ENCODE data around the gene PRSS22. TPM values are rescaled to one million over a fixed set of nuclear protein-coding genes. Genes with fewer than 3 reads are reported as not detected.

The PRSS22 gene
- total RNA-seq, 4 donors from 2014 or later = not detected

- no peak for DNase-seq (ENCODE audit: extremely low spot score)
- Histone ChIP-seq H3K27ac (replicated peaks in 1 of 4) (no peak overlapping the region), H3K4me1 (peaks cover 0 to 9% (median 6%) of the 10 kb centered on the region in 4 donors), H3K36me3 (peaks cover 7 to 58% (median 41%) of the 10 kb centered on the region in 4 donors), H3K27me3 (no peaks in the 10 kb centered on the region), H3K4me3 (no peak overlapping the region), H3K9me3 (no peaks in the 10 kb centered on the region)
- intact Hi-C loops (cut with DNase I) = no loop called here
- WGBS = 81% methylated on average over 3 of the region's 4 CpGs
- TF ChIP-seq EP300 (IDR thresholded peaks at IDR 0.05) = no peak
- TF ChIP-seq POLR2A (IDR thresholded peaks at IDR 0.05; ENCODE audit: low read depth) = no peak
- TF ChIP-seq POLR2AphosphoS5 (IDR thresholded peaks at IDR 0.05) = no peak
- no peak for TF ChIP-seq CTCF (IDR thresholded peaks at IDR 0.05)
Measured at GRCh38 chr16:2895813-2896212, 37.8 kb upstream of the PRSS22 start.

DNA sequence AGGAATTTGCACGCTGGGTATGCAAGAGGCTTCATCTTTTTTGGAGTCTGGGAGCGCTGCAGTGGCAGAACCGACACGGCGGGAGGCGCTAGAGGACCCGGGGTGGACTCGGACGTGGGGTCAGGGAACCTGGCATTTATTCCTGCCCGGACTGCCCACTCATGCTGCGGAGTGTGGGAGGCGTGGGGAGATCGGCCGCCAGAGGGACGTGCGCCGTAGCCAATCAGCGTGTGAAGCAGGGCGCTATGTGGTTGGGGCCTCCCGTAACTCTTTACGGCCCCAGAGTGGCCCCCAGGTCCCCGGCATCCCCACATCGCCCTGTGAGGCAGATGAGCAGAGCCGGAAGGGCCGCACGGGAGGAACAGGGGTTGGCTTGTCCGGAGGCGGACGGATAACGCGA lies 36.3 kb upstream of the PRSS22 start:
- H3K4me3 ChIP-seq = no peak overlapping the region
- H3K27ac ChIP-seq (replicated peaks in 1 of 4) = no peak overlapping the region
- H3K4me1 ChIP-seq = peaks cover 0 to 16% (median 10%) of the 10 kb centered on the region in 4 donors
- DNase-seq (ENCODE audit: extremely low spot score) = no peak
- no peaks in the 10 kb centered on the region for H3K9me3 ChIP-seq
- peaks cover 7 to 44% (median 30%) of the 10 kb centered on the region in 4 donors for H3K36me3 ChIP-seq
- TF ChIP-seq EP300 (IDR thresholded peaks at IDR 0.05) (no peak), POLR2A (IDR thresholded peaks at IDR 0.05; ENCODE audit: low read depth) (no peak), CTCF (IDR thresholded peaks at IDR 0.05) (no peak), POLR2AphosphoS5 (IDR thresholded peaks at IDR 0.05) (no peak)
- 91% methylated on average over 31 of the region's 31 CpGs for WGBS
- no peaks in the 10 kb centered on the region for H3K27me3 ChIP-seq
- intact Hi-C loops (cut with DNase I) = no loop called here

- Histone ChIP-seq H3K4me1 (peaks cover 8 to 20% (median 17%) of the 10 kb centered on the region in 4 donors), H3K27me3 (no peaks in the 10 kb centered on the region), H3K27ac (replicated peaks in 1 of 4) (peak overlapping the region; percentile 94 to 99 (median 98)), H3K4me3 (peak overlapping the region; percentile 75 to 98 (median 92)), H3K9me3 (no peaks in the 10 kb centered on the region), H3K36me3 (peaks cover 0 to 9% (median 0%) of the 10 kb centered on the region in 4 donors)
- DNase-seq (ENCODE audit: extremely low spot score) = no peak
- no peak for TF ChIP-seq POLR2A (IDR thresholded peaks at IDR 0.05; ENCODE audit: low read depth)
- TF ChIP-seq POLR2AphosphoS5 (IDR thresholded peaks at IDR 0.05) = no peak
- no peak for TF ChIP-seq CTCF (IDR thresholded peaks at IDR 0.05)
- TF ChIP-seq EP300 (IDR thresholded peaks at IDR 0.05) = no peak
- WGBS = 73% methylated on average over 18 of the region's 18 CpGs
- intact Hi-C loops (cut with DNase I) = no loop called here
Measured at GRCh38 chr16:2884041-2884451, 26.1 kb upstream of the PRSS22 start.

DNA sequence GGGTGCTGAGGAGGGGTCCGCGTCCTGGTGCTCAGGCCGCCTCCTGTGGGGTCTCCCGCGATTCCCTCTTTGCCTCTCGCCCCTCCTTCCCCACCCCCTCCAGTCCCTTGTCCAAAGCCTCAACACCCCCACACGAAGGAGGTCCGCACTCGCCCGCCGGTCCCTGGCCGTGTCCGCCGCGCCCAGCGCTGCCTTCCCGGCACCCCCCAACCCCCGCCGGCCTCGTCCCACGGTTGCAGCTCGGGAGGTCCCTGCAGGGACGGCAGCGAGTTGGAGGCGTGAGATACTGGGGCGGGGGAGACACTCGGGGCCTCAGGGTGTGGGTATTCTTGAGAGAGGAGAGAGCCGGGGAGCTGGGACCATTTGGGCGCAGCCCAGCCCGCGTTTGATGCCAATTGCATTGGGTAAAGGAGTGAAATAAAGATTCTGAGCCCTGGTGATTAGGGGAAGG lies 25.5 kb upstream of the PRSS22 start:
- Histone ChIP-seq H3K27me3 (no peaks in the 10 kb centered on the region), H3K4me3 (peak overlapping the region; percentile 75 to 98 (median 92)), H3K36me3 (peaks cover 0 to 7% (median 0%) of the 10 kb centered on the region in 4 donors), H3K4me1 (peaks cover 8 to 20% (median 17%) of the 10 kb centered on the region in 4 donors), H3K9me3 (no peaks in the 10 kb centered on the region), H3K27ac (replicated peaks in 1 of 4) (peak overlapping the region; percentile 94 to 99 (median 98))
- TF ChIP-seq CTCF (IDR thresholded peaks at IDR 0.05) (no peak), EP300 (IDR thresholded peaks at IDR 0.05) (no peak), POLR2A (IDR thresholded peaks at IDR 0.05; ENCODE audit: low read depth) (no peak), POLR2AphosphoS5 (IDR thresholded peaks at IDR 0.05) (no peak)
- WGBS = 1% methylated on average over 10 of the region's 31 CpGs
- intact Hi-C loops (cut with DNase I) = no loop called here
- no peak for DNase-seq (ENCODE audit: extremely low spot score)

All from esophagus muscularis mucosa (tissue), 4 donors.